Right forelimb (tissue), 1 donor: Measurements from ENCODE around the gene TMEM168.
"Not testable (repeated sequence)": the region's sequence is repeated elsewhere in the genome, so short reads cannot be mapped to it uniquely, and the experiment has no call there.

ENCODE experiments used
- DNase-seq: peaks from one replicate; pipeline ENCODE4 v3.0.0-alpha.2; 2018

TMEM168 gene, protein sequence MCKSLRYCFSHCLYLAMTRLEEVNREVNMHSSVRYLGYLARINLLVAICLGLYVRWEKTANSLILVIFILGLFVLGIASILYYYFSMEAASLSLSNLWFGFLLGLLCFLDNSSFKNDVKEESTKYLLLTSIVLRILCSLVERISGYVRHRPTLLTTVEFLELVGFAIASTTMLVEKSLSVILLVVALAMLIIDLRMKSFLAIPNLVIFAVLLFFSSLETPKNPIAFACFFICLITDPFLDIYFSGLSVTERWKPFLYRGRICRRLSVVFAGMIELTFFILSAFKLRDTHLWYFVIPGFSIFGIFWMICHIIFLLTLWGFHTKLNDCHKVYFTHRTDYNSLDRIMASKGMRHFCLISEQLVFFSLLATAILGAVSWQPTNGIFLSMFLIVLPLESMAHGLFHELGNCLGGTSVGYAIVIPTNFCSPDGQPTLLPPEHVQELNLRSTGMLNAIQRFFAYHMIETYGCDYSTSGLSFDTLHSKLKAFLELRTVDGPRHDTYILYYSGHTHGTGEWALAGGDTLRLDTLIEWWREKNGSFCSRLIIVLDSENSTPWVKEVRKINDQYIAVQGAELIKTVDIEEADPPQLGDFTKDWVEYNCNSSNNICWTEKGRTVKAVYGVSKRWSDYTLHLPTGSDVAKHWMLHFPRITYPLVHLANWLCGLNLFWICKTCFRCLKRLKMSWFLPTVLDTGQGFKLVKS

GRCh38 chr7:112789817-112790585, at the start of gene TMEM168:
Gene TMEM168, minus strand, starts transcription at chr7:112790393. Its CDS starts 5,568 bp downstream, at chr7:112784825.
- peak; percentile 92 for DNase-seq

GRCh38 chr7:112835928-112836327, 45.7 kb upstream of the TMEM168 start:
- not testable (repeated sequence) for DNase-seq

- DNase-seq, result no peak
Observed at GRCh38 chr7:112833082-112833481, 42.9 kb upstream of the TMEM168 start.

GRCh38 chr7:112830769-112831168, 40.6 kb upstream of the TMEM168 start:
- DNase-seq, result no peak

- no peak for DNase-seq
Observed at GRCh38 chr7:112828696-112829095, 38.5 kb upstream of the TMEM168 start.

DNA sequence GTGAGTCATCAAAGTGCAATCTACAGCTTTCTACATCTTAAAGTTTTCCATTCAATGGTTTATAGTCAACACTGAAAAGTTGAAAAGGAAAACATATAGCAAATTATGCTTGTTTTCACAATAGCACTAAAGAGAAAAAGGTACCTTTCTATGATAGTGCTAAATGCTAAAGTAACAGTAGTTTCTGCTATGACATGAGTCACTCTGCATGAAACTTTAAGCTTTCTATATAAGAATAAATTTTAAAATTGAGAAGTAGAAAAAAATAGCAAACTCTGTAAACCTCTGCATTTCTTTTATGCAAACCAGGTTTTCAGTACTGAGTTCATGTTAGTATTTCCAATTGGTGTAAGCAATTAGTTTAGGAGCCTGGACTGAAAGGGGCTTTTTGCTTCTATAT, 31.2 kb upstream of the TMEM168 start:
- DNase-seq, result no peak

- DNase-seq, result no peak
Observed at GRCh38 chr7:112819536-112819935, 29.3 kb upstream of the TMEM168 start.

DNA sequence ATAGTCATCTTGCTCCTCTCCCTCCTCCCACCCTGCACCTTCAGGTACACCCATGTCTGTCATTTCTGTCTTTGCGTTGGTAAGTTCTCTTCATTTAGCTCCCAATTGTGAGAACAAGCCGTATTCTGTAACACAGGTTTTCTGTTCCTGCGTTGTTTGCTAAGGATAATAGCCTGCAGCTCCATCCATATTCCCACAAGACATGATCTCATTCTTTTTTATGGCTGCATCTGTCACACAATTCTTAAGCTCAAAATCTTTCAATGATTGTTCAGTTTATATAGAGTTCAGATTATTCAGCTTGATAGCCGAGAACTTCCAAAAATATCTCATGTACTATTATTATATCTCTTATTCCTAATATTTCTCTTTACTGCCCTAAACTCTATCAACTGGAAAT, 16.0 kb upstream of the TMEM168 start:
- DNase-seq, result no peak

DNA sequence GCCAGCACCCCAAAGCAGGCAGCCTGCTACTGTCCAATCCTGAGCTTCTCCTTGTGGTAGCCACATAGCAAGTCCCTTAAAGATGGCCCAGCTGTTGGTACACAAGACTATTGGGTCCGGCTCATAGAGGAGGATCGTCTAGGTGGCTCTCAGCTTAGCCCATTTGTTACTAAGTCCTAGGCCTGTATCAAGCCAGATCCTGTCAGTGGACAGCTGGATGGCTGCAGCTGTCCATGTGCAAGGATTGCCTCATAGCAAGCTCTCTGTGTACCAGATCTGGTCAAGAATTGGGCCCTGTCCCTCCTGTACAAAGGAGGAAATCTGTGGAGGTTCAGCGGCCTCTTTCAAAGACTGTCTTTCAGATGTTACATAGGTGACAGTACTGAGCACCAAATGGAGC, 12.2 kb upstream of the TMEM168 start:
- no peak for DNase-seq

DNA sequence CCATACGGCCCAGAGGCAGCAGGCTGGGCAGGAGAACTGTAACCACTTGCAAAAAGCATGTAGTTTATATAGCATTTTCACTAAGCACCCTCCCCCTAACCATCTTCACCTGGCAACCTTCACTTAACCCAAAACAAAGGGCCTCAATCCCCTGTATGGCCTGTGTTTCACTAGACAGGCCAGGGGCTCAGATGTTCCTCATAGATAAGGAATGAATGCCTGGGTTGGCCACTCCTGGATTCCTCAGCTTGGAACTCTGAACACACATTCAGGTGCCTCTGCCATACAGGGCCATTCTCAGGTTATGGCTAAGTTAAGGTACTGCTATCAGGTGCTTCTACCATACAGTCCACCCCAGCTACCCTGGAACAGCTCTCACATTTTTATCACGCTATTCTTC, 10.3 kb upstream of the TMEM168 start:
- no peak for DNase-seq

GRCh38 chr7:112799448-112800120, 9.4 kb upstream of the TMEM168 start:
- no peak for DNase-seq

DNA sequence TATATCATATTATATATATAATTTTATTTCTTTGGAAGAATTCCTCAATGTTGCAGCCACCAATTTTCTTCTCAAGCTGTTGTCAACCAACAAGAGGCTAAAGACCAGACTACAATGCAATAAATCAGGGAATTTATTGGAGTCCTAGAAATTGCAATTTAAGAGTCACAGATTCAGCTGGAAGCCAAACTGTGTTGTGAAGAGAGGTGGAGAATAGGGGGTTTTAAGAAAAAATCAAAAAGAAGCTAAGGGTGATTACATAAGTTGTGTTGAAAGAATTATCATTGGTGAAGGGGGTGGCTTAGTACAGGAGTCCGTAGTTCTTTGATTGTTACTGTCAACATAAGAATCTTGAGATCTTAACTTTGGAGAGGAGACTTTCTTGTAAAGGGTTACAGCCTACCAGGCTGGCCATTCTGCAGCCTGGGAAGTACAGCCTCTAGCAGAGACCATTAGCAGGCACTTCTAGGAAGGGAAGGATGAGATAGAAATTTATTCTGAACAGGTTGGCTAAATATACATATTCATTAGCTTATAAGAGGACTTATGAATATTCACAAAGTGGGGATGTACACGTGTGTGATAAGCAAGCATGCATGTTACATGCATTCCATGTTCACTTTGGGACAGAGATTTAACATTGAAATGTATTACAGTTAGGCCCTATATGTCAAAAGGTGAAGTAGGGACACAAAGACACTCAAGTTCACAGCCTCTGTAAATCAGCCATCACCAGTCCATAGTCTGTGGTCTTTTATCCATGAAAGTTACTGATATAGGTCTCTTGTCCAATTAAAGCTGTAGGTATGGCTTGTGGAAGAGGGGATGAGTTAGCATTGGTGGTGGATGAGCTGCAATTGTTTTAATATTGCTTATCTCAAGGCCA, 8.3 kb upstream of the TMEM168 start:
- DNase-seq, result no peak

DNA sequence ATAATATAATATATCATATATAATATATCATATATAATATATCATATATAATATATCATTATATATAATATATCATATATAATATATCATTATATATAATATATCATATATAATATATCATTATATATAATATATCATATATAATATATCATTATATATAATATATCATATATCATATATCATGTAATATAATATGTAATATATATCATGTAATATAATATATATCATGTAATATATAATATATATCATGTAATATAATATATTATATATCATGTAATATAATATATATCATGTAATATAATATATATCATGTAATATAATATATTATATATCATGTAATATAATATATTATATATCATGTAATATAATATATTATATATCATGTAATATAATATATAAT, 6.4 kb upstream of the TMEM168 start:
- DNase-seq, result not testable (repeated sequence)

DNA sequence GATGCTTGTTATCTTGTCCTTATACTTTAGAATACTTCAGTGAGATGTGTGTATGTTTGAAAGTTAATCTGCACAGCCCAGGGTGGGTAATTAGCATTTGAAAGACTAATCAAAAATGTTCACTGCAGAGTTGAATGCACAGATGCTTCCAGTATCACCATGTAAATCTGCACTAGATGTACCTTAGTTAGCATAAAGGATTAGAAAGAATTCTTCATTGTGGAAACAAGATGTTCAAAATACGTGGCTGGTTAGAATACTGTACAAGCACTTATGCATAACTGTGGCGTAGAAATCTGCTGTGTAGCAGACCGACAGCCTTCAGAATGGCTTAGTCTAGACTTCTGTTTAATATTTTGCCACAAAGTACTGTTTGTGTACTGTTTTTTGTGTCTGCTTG, 2.2 kb upstream of the TMEM168 start:
- no peak for DNase-seq

DNA sequence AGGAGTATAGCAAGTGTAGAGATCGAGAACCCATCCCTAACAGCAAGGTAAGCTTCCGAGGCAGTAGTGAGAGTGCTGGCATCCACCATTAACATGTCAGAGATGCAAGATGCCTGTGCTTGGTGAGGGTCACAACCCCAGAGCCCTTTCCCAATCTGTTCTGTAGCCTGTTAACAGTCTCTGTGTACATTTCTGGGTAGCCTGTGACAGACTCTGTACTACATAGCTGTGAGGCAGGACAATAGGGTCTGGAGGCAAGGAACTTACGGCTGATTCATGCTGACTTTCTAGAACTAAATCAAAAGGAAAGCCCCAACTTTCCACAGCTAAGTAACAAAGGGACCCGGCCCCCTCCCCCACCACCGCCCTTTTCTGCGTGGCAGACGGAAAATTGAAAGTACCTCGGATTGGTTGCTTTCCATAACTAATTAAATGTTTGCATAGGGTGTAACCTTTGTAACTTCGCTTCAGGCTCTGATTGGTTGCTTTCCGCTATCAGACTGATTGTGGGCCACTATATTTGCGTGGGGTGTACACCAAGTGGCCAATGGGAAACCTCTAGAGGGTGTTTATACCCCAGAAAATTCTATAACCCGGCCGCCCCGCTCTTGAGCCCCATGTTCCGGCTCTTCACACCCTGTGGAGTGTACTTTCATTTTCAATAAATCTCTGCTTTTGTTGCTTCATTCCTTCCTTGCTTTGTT, 1.4 kb upstream of the TMEM168 start:
- DNase-seq, result no peak

DNA sequence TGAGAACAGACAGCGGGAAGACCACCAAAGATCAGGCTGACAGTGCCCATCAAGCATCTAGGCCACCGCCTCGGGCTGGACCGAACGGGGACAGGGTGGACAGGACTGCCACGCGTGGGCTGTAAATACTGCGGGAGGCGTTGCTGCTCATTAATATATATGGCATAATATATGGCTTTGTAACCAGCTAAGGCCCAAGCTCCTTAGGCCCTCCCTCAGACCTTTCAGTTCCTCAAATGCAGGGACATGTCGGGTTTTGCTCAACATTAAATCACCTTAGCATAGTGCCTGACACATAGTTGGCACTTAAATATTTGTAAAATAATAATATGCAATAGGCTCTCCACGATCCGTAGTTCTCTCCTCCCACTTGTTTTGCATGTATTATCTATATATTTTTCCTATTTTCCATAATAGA, 402 bp upstream of the TMEM168 start:
- no peak for DNase-seq

GRCh38 chr7:112789453-112789816, 758 bp downstream of the TMEM168 start:
- no peak for DNase-seq

- DNase-seq, result no peak
Observed at GRCh38 chr7:112788778-112789343, 1.3 kb downstream of the TMEM168 start.

GRCh38 chr7:112784603-112785002, 5.6 kb downstream of the TMEM168 start:
- DNase-seq, result no peak

- no peak for DNase-seq
Observed at GRCh38 chr7:112782498-112782897, 7.7 kb downstream of the TMEM168 start.

DNA sequence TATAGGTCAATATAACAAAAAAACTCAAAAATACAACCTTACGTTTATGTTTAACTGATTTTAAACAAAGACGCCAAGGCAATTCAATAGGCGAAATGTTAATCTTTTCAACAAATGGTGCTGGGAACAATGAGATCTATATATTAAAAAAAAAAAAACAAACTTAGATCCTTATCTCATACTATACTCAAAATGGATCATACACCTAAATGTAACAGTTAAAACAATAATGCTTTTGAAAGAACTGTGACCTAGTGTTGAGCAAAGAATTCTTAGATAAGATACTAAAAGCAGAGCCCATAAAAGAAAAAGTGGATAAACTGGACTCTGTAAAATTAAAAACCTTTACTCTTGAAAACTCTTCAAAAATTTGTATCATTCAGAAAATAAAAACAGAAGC, 8.6 kb downstream of the TMEM168 start:
- DNase-seq, result no peak
